SK-N-SH (cell line): ENCODE results near the gene CLSTN2.

Source experiments
- CTCF ChIP-seq: fragments of 200-600 bp; sonication (generic); IDR thresholded peaks from 2 replicates; pipeline ENCODE4 v1.6.1; 2017; ENCODE audit warnings: antibody characterized with exemption, mild to moderate bottlenecking, moderate library complexity
- GABPA ChIP-seq: IDR thresholded peaks from 2 replicates; pipeline ENCODE4 v1.4.0; 2012; ENCODE audit warnings: low read depth, mild to moderate bottlenecking

- TF ChIP-seq CTCF: no peak
- no peak for TF ChIP-seq GABPA
Observed at GRCh38 chr3:140180603-140181002, 245.6 kb downstream of the CLSTN2 start.
